Adrenal gland (tissue), 5 donors: Measurements from ENCODE around the gene DNAH11.

ENCODE experiments used
- POLR2A ChIP-seq, 2 donors: fragments of 450-650 bp; IDR thresholded peaks; one replicate each; pipeline ENCODE4 v1.6.1; 2017; ENCODE audit warnings: antibody characterized with exemption in 2 of 2, mild to moderate bottlenecking in 2 of 2, moderate library complexity in 1 of 2
- TF ChIP-seq, protein P1 (sequence below), 6 experiments: fragments of 450-650 bp in 4 of 6; fragments of 200-600 bp in 2 of 6; sonication (generic) in 1 of 6; IDR thresholded peaks; 1 replicate in 5 of 6; 2 replicates in 1 of 6; pipeline versions ENCODE4 v1.5.1 to v1.8.0; 2016 to 2021; ENCODE audit warnings: antibody characterized with exemption in 6 of 6, mild to moderate bottlenecking in 2 of 6, moderate library complexity in 1 of 6
- donor health status: DM: no; HTN: no; CAD: no.

DNA sequence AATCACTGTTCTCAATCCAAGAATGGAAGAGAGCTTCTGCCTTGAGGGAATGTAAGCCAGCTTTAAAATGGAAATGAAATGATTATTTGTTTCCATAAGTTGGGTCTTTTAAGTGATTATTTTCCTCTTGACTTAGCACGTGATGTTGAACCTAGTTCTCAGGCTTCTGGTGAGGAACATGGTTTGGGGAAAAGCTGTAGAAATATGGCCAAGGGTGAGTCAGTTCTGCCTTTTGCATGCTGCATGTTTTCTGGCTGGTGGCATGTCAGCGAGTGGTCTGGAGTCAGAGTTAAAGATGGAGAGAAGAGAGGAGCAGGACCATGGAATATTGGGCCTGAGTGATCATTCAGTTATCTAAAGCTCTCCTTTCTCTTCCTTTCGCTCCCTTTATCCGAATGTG is 54.0 kb downstream of the DNAH11 start:
- TF ChIP-seq, protein P1, sequence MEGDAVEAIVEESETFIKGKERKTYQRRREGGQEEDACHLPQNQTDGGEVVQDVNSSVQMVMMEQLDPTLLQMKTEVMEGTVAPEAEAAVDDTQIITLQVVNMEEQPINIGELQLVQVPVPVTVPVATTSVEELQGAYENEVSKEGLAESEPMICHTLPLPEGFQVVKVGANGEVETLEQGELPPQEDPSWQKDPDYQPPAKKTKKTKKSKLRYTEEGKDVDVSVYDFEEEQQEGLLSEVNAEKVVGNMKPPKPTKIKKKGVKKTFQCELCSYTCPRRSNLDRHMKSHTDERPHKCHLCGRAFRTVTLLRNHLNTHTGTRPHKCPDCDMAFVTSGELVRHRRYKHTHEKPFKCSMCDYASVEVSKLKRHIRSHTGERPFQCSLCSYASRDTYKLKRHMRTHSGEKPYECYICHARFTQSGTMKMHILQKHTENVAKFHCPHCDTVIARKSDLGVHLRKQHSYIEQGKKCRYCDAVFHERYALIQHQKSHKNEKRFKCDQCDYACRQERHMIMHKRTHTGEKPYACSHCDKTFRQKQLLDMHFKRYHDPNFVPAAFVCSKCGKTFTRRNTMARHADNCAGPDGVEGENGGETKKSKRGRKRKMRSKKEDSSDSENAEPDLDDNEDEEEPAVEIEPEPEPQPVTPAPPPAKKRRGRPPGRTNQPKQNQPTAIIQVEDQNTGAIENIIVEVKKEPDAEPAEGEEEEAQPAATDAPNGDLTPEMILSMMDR (IDR thresholded peaks at IDR 0.05), result no peak
- no peak for TF ChIP-seq POLR2A (IDR thresholded peaks at IDR 0.05)
